HepG2 (cell line): ENCODE results near the gene RHOG. TPM values are rescaled to one million over a fixed set of nuclear protein-coding genes. Genes with fewer than 3 reads are reported as not detected.

Source experiments
- ATAC-seq: fragments of 200-7000 bp; cut with Tn5 transposase; 3 replicates; pipeline ENCODE4 v1.9.1; 2020; ENCODE audit warnings: mild to moderate bottlenecking, moderate library complexity
- BruUV-seq: library from RNA; stranded (reverse); fragments of 400-500 nt; replicated peaks from 2 replicates; lab custom pipeline; 2021; lab: Mats Ljungman, UMichigan
- CTCF ChIA-PET: fragments of 300-600 bp; formaldehyde crosslinking; extraction: SDS; loops from one replicate; lab custom pipeline; 2021; ENCODE audit warnings: low total read pairs, inconsistent platforms, low intra/inter-chr PET ratio; lab: Yijun Ruan, JAX
- POLR2A ChIA-PET: fragments of 350-600 bp; sonication (Branson Sonifier 250); formaldehyde crosslinking; loops from one replicate; lab custom pipeline; 2020; ENCODE audit warnings: antibody characterized with exemption, inconsistent platforms; lab: Yijun Ruan, JAX
- DNase-seq: peaks from one replicate; pipeline ENCODE4 v3.0.0-alpha.2; 2015; ENCODE audit warnings: low spot score
- FAIRE-seq: peaks from 3 replicates; lab custom pipeline; 2011; peaks lifted over from hg19 to GRCh38; lab: Jason Lieb, UNC
- H2AFZ ChIP-seq: one replicate; pipeline ENCODE4 v1.6.1; 2011; ENCODE audit warnings: low read length, inconsistent platforms
- H3K27ac ChIP-seq: fragments of 300-600 bp; 3 replicates; pipeline ENCODE4 v1.8.0; 2011; ENCODE audit warnings: mixed run types, mild to moderate bottlenecking, mixed read lengths, low read length, inconsistent platforms; ENCODE audit not compliant: insufficient read depth; ENCODE audit errors: extremely low read length
- H3K27me3 ChIP-seq, 2 experiments: fragments of 200-600 bp in 1 of 2; 2 replicates in 1 of 2; 3 replicates in 1 of 2; pipeline versions ENCODE4 v1.6.0 to v1.8.0; 2011; ENCODE audit warnings: low read length in 2 of 2, mild to moderate bottlenecking in 2 of 2, moderate library complexity in 2 of 2, inconsistent platforms in 1 of 2; ENCODE audit not compliant: insufficient read depth in 2 of 2, control insufficient read depth in 1 of 2
- H3K36me3 ChIP-seq, 2 experiments: fragments of 200-600 bp in 1 of 2; replicated peaks in 1 of 2; 2 replicates in 1 of 2; 3 replicates in 1 of 2; pipeline versions ENCODE4 v1.5.1 to v1.8.0; 2011; ENCODE audit warnings: low read length in 2 of 2, inconsistent platforms in 1 of 2; ENCODE audit not compliant: insufficient read depth in 2 of 2, control insufficient read depth in 1 of 2
- H3K4me1 ChIP-seq: 2 replicates; pipeline ENCODE4 v1.5.1; 2012; ENCODE audit warnings: low read length, inconsistent platforms; ENCODE audit not compliant: insufficient read depth
- H3K4me2 ChIP-seq: 2 replicates; pipeline ENCODE4 v1.6.0; 2011; ENCODE audit warnings: low read depth, low read length, inconsistent platforms
- H3K4me3 ChIP-seq, 3 experiments: fragments of 200-600 bp in 1 of 3; sonication (generic), shearing (Covaris generic) in 1 of 3; replicated peaks in 1 of 3; 2 replicates each; pipeline ENCODE4 v1.5.1; 2011 to 2016; ENCODE audit warnings: low read length in 3 of 3, inconsistent platforms in 2 of 3, low read depth in 2 of 3, mild to moderate bottlenecking in 2 of 3, control low read depth in 1 of 3, mixed read lengths in 1 of 3; ENCODE audit not compliant: insufficient read depth in 1 of 3
- H3K79me2 ChIP-seq: one replicate; pipeline ENCODE4 v1.6.1; 2011; ENCODE audit warnings: low read length, inconsistent platforms; ENCODE audit not compliant: insufficient read depth
- H3K9ac ChIP-seq: 2 replicates; pipeline ENCODE4 v1.6.0; 2011; ENCODE audit warnings: mild to moderate bottlenecking, low read depth, low read length, inconsistent platforms; ENCODE audit not compliant: insufficient read depth
- H3K9me3 ChIP-seq: 2 replicates; pipeline ENCODE4 v1.5.1; 2012; ENCODE audit warnings: mild to moderate bottlenecking, low read length
- H4K20me1 ChIP-seq: 2 replicates; pipeline ENCODE4 v1.6.0; 2011; ENCODE audit warnings: inconsistent platforms, mild to moderate bottlenecking, low read length, moderate library complexity; ENCODE audit not compliant: insufficient read depth
- AHR ChIP-seq: IDR thresholded peaks from 2 replicates; pipeline ENCODE4 v1.6.1; 2018; ENCODE audit warnings: missing genetic modification reagents, missing compliant biosample characterization
- ERF ChIP-seq: IDR thresholded peaks from 2 replicates; pipeline ENCODE4 v1.6.1; 2018; ENCODE audit warnings: missing biosample characterization, missing genetic modification reagents
- JUNB ChIP-seq: sonication (generic); formaldehyde crosslinking; IDR thresholded peaks from 2 replicates; pipeline ENCODE4 v1.8.0; 2022; ENCODE audit warnings: missing genetic modification reagents, mild to moderate bottlenecking, borderline replicate concordance
- MED8 ChIP-seq: sonication (generic); formaldehyde crosslinking; IDR thresholded peaks from 2 replicates; pipeline ENCODE4 v1.8.1; 2023; ENCODE audit warnings: mild to moderate bottlenecking, missing genetic modification reagents; ENCODE audit not compliant: insufficient replicate concordance
- REPIN1 ChIP-seq: sonication (generic); formaldehyde crosslinking; IDR thresholded peaks from 2 replicates; pipeline ENCODE4 v1.8.0; 2022; ENCODE audit warnings: missing genetic modification reagents, low read depth, mild to moderate bottlenecking, borderline replicate concordance
- SP4 ChIP-seq: sonication (generic); formaldehyde crosslinking; IDR thresholded peaks from 2 replicates; pipeline ENCODE4 v1.8.1; 2023; ENCODE audit warnings: mild to moderate bottlenecking, missing genetic modification reagents
- ZBTB2 ChIP-seq: sonication (generic); formaldehyde crosslinking; IDR thresholded peaks from 2 replicates; pipeline ENCODE4 v1.8.0; 2022; ENCODE audit warnings: low read depth, missing genetic modification reagents
- ZKSCAN1 ChIP-seq: fragments of 150-350 bp; IDR thresholded peaks from 2 replicates; pipeline ENCODE4 v1.6.1; 2014; ENCODE audit warnings: low read length
- ZNF12 ChIP-seq: sonication (generic); formaldehyde crosslinking; IDR thresholded peaks from 2 replicates; pipeline ENCODE4 v1.5.0; 2020; ENCODE audit warnings: missing genetic modification reagents
- ZNF543 ChIP-seq: sonication (generic); formaldehyde crosslinking; IDR thresholded peaks from 2 replicates; pipeline ENCODE4 v1.4.0; 2020; ENCODE audit warnings: mild to moderate bottlenecking, missing genetic modification reagents
- ZNF546 ChIP-seq: sonication (generic); formaldehyde crosslinking; conservative IDR thresholded peaks from 2 replicates; pipeline ENCODE4 v1.8.1; 2023; ENCODE audit warnings: mild to moderate bottlenecking, missing genetic modification reagents
- ZNF768 ChIP-seq: sonication (generic); formaldehyde crosslinking; IDR thresholded peaks from 2 replicates; pipeline ENCODE4 v1.4.0; 2020; ENCODE audit warnings: missing genetic modification reagents
- ZNF790 ChIP-seq: sonication (generic); formaldehyde crosslinking; IDR thresholded peaks from 2 replicates; pipeline ENCODE4 v1.8.0; 2022; ENCODE audit warnings: missing genetic modification reagents, mild to moderate bottlenecking, borderline replicate concordance
- WGBS: methylation state at CpG from one replicate; pipeline ENCODE4 v1.1.6; 2017; ENCODE audit warnings: low lambda C conversion rate; 5-methylcytosine and 5-hydroxymethylcytosine counted together
- in situ Hi-C: cut with HindIII; loops from 2 replicates; pipeline ENCODE4 v1.10.0; 2017; ENCODE audit warnings: low pct_unique_long_range_greater_than_20kb; ENCODE audit not compliant: extremely low pct_ligation_motif_present
- intact Hi-C: fragments of 100-400 bp; cut with micrococcal nuclease; formaldehyde crosslinking; loops from one replicate; pipeline ENCODE4 v1.10.0; 2022; ENCODE audit not compliant: unreplicated experiment
- polyA plus RNA-seq, 8 experiments: library from polyadenylated mRNA; depleted of rRNA in 3 of 8; stranded (reverse) in 7 of 8; unstranded in 1 of 8; fragments of >200 nt; fragmentation: Illumina TruSeq in 4 of 8; extraction: Trizol in 4 of 8; gene quantifications; 2 replicates each; pipeline versions ENCODE4 v1.2.1 to v1.2.3, GENCODE V29; 2011 to 2016; ENCODE audit warnings: low read depth in 4 of 8, missing spikeins in 1 of 8, mixed read lengths in 1 of 8; ENCODE audit not compliant: insufficient read depth in 1 of 8
- total RNA-seq, 5 experiments: library from RNA; depleted of rRNA; stranded (reverse); fragments of >200 nt; fragmentation: Illumina TruSeq; extraction: Trizol; gene quantifications; 2 replicates each; pipeline ENCODE4 v1.2.3, GENCODE V29; 2016; ENCODE audit warnings: low read depth in 1 of 5

The RHOG gene
- total and polyA plus RNA-seq, 2 of the 13 experiments (the other 11 are each of a cell fraction or from before 2014, with no cell fraction given) = 7.7 to 23.4 TPM

DNA sequence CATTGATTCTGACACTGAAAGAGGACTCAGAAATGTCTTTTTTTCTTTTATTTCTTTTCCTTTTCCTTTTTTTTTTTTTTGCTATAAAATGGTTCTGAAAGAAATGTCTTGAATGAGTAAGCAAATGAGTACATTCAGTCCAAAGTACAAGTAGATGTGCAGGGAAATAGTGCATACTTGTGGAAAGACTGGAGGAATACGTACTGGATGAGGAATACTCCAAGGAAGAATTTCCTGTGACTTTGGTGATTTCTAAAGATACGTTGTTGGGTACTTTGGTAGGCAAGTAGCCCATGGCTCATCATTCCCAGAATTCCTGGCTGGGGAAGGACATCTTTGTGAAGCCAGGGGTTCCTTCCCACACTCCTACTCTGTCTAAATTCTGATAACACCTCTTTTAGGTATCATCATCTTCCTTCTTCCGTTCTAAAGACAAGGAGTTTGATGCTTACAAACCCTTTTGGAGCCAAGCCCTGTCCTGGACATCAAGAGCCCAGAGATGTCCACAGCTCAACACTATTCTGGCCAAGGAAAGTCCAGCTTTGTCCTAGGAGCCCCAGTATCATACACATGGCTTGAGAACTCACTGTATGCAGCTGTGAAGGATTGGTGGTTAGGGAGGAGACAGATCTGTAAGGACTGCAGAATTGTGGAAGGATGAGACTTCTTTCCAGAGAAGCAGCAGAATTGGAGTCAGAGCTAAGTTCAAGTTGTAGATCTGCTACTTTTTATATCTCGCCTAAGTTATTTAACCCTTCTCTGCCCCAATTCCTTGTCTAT is 38.6 kb downstream of the RHOG start:
- Histone ChIP-seq H3K4me1 (peaks cover 17% of the 10 kb centered on the region), H3K27me3 (no peaks in the 10 kb centered on the region), H3K79me2 (no peaks in the 10 kb centered on the region), H4K20me1 (no peaks in the 10 kb centered on the region), H3K36me3 (no peaks in the 10 kb centered on the region), H3K9ac (no peak overlapping the region), H3K4me2 (no peak overlapping the region), H3K4me3 (no peak overlapping the region), H3K9me3 (no peaks in the 10 kb centered on the region), H2AFZ (no peak overlapping the region), H3K27ac (no peak overlapping the region)
- TF ChIP-seq ZNF543 = no peak
- TF ChIP-seq ZNF768 = no peak
- no peak for TF ChIP-seq MED8
- no peak for TF ChIP-seq REPIN1 (CRISPR knock-in tag)
- no peak for TF ChIP-seq JUNB
- TF ChIP-seq ZNF790 (CRISPR knock-in tag) = no peak
- no peak for TF ChIP-seq ZBTB2 (CRISPR knock-in tag)
- no peak for TF ChIP-seq ZNF12 (CRISPR knock-in tag)
- TF ChIP-seq AHR (CRISPR knock-in tag) = no peak
- TF ChIP-seq ZNF546 (CRISPR knock-in tag) = no peak
- TF ChIP-seq SP4 (CRISPR knock-in tag) = no peak
- no peak for TF ChIP-seq ERF (CRISPR knock-in tag)
- no peak for TF ChIP-seq ZKSCAN1
- FAIRE-seq = no peak
- ChIA-PET CTCF (no interaction called here), POLR2A (interaction anchor here (0.8 kb wide), 1 partner anchor 13 kb away, joined by 3 read pairs; no protein-coding TSS in a partner anchor)
- BruUV-seq = no TSS peak
- in situ Hi-C loops (no loop called here), intact Hi-C loops (no loop called here)
- DNase-seq = no peak
- 81% methylated on average over 4 of the region's 4 CpGs for WGBS
- ATAC-seq = no peak
